ENCODE data around the gene PTF1A. TPM values are rescaled to one million over a fixed set of nuclear protein-coding genes. Genes with fewer than 3 reads are reported as not detected.

Gene PTF1A
- total and polyA plus RNA-seq, 10 of the 15 experiments (the other 5 are each of a cell fraction or from before 2014, with no cell fraction given) = not detected

- Histone ChIP-seq H3K27ac (ENCODE audit: control insufficient read depth, insufficient read depth) (no peak overlapping the region), H2AFZ (ENCODE audit: control insufficient read depth, low read depth, low read length) (no peak overlapping the region), H3K36me3 (ENCODE audit: control insufficient read depth in 2 of 2, insufficient read depth in 2 of 2, low read length in 1 of 2) (no peaks in the 10 kb centered on the region), H3K4me1 (ENCODE audit: control insufficient read depth, insufficient read depth, low read length) (no peaks in the 10 kb centered on the region), H4K20me1 (ENCODE audit: control insufficient read depth, insufficient read depth) (no peaks in the 10 kb centered on the region), H3K4me2 (ENCODE audit: control insufficient read depth, insufficient read depth) (no peak overlapping the region), H3K27me3 (replicated peaks in 1 of 2; ENCODE audit: control insufficient read depth in 2 of 2, insufficient read depth in 2 of 2, low read length in 1 of 2) (peaks cover 0 to 6% of the 10 kb centered on the region in 2 experiments), H3K4me3 (no peak overlapping the region), H3K9me3 (replicated peaks; ENCODE audit: control insufficient read depth, insufficient read depth, low read length) (no peaks in the 10 kb centered on the region), H3K9ac (ENCODE audit: control insufficient read depth, insufficient read depth, low read length) (no peak overlapping the region), H3K79me2 (ENCODE audit: control insufficient read depth, insufficient read depth, low read length) (no peaks in the 10 kb centered on the region)
- ATAC-seq = no peak
- no TSS peak for BruUV-seq (replicated peaks)
- SMC1A ChIA-PET (ENCODE audit: uncharacterized antibody, unreplicated experiment) = no interaction called here
- WGBS (ENCODE audit: insufficient coverage, insufficient replicate concordance, low lambda C conversion rate, missing lambda C conversion rate) = 32% methylated on average over 13 of the region's 13 CpGs
- intact Hi-C loops (cut with micrococcal nuclease; ENCODE audit: unreplicated experiment) = no loop called here
- CTCF ChIA-PET = no interaction called here
- in situ Hi-C loops (cut with MboI) = no loop called here
- no peak for FAIRE-seq
- POLR2A ChIA-PET = no interaction called here
- RAD21 ChIA-PET (ENCODE audit: unreplicated experiment) = no interaction called here
- DNase-seq (ENCODE audit: low read depth, low spot score) = no peak
- no peak for TF ChIP-seq IRF5 (IDR thresholded peaks at IDR 0.05; ENCODE audit: borderline replicate concordance)
- TF ChIP-seq BACH1 (IDR thresholded peaks at IDR 0.05; ENCODE audit: borderline replicate concordance) = no peak
- no peak for TF ChIP-seq YBX1 (IDR thresholded peaks at IDR 0.05)
- TF ChIP-seq PKNOX1 (IDR thresholded peaks at IDR 0.05) = no peak
- TF ChIP-seq PAX5 (IDR thresholded peaks at IDR 0.05; ENCODE audit: borderline replicate concordance, low read depth, low read length) = no peak
- TF ChIP-seq TCF3 (IDR thresholded peaks at IDR 0.05; ENCODE audit: borderline replicate concordance, insufficient read depth, low read depth, low read length) = no peak
- no peak for TF ChIP-seq NR2C1 (IDR thresholded peaks at IDR 0.05)
- TF ChIP-seq BHLHE40 (IDR thresholded peaks at IDR 0.05; ENCODE audit: borderline replicate concordance in 1 of 2, low read depth in 2 of 2, low read length in 1 of 2) = no peak
- TF ChIP-seq CREM (IDR thresholded peaks at IDR 0.05; ENCODE audit: low read depth) = no peak
- no peak for TF ChIP-seq NR2C2 (IDR thresholded peaks at IDR 0.05; ENCODE audit: borderline replicate concordance, control insufficient read depth, insufficient read length, low read depth)
- TF ChIP-seq ATF3 (IDR thresholded peaks at IDR 0.05; ENCODE audit: borderline replicate concordance, extremely low read depth, low read depth, low read length) = no peak
- no peak for TF ChIP-seq EED (IDR thresholded peaks at IDR 0.05; ENCODE audit: low read depth)
- TF ChIP-seq IRF3 (IDR thresholded peaks at IDR 0.05) = no peak
- no peak for TF ChIP-seq ZNF274 (IDR thresholded peaks at IDR 0.05; ENCODE audit: insufficient read depth, insufficient read length)
- TF ChIP-seq GABPA (IDR thresholded peaks at IDR 0.05; ENCODE audit: low read depth) = no peak
- TF ChIP-seq ELK1 (IDR thresholded peaks at IDR 0.05; ENCODE audit: low read depth, low read length) = no peak
- no peak for TF ChIP-seq DPF2 (IDR thresholded peaks at IDR 0.05)
- no peak for TF ChIP-seq E2F8 (IDR thresholded peaks at IDR 0.05; ENCODE audit: low read depth, partially characterized antibody)
These were observed 2.4 kb downstream of the PTF1A start for GRCh38 chr10:23194471-23194965.

Measured in GM12878 (cell line).